HepG2 (cell line): ENCODE measurements around the gene DQX1. TPM values are rescaled to one million over a fixed set of nuclear protein-coding genes. Genes with fewer than 3 reads are reported as not detected.

Experiments used
- CBX2 ChIP-seq, 2 experiments: fragments of 200-600 bp in 1 of 2; sonication (generic); formaldehyde crosslinking in 1 of 2; IDR thresholded peaks; 2 replicates each; pipeline versions ENCODE4 v1.7.0 to v1.8.1; 2018 to 2022; ENCODE audit warnings: low read depth in 2 of 2, low read length in 1 of 2, mild to moderate bottlenecking in 1 of 2, missing genetic modification reagents in 1 of 2
- HMGA1 ChIP-seq: sonication (generic); formaldehyde crosslinking; conservative IDR thresholded peaks from 2 replicates; pipeline ENCODE4 v1.4.0; 2020; ENCODE audit warnings: missing genetic modification reagents
- HNRNPH1 ChIP-seq: fragments of 200-400 bp; formaldehyde crosslinking; optimal IDR thresholded peaks from 2 replicates; pipeline ENCODE3; 2017; ENCODE audit warnings: mild to moderate bottlenecking, low read depth, low read length
- MATR3 ChIP-seq: sonication (generic); formaldehyde crosslinking; IDR thresholded peaks from 2 replicates; pipeline ENCODE4 v1.4.0; 2020; ENCODE audit warnings: missing genetic modification reagents
- PRPF4 ChIP-seq: fragments of 200-400 bp; formaldehyde crosslinking; IDR thresholded peaks from 2 replicates; pipeline ENCODE4 v1.6.1; 2016; ENCODE audit warnings: low read length, low read depth; ENCODE audit not compliant: poor library complexity, severe bottlenecking
- SP140L ChIP-seq: sonication (generic); formaldehyde crosslinking; IDR thresholded peaks from 2 replicates; pipeline ENCODE4 v1.4.0; 2020; ENCODE audit warnings: missing genetic modification reagents, borderline replicate concordance
- ZBTB7B ChIP-seq: sonication (generic); formaldehyde crosslinking; IDR thresholded peaks from 2 replicates; pipeline ENCODE4 v1.4.0; 2020; ENCODE audit warnings: missing genetic modification reagents
- ZFP41 ChIP-seq: sonication (generic); formaldehyde crosslinking; IDR thresholded peaks from 2 replicates; pipeline ENCODE4 v1.4.0; 2020; ENCODE audit warnings: mild to moderate bottlenecking, missing genetic modification reagents, borderline replicate concordance
- ZNF432 ChIP-seq: sonication (generic); formaldehyde crosslinking; IDR thresholded peaks from 2 replicates; pipeline ENCODE4 v1.5.0; 2020; ENCODE audit warnings: missing genetic modification reagents, mild to moderate bottlenecking, borderline replicate concordance
- ZNF556 ChIP-seq: sonication (generic); formaldehyde crosslinking; IDR thresholded peaks from 2 replicates; pipeline ENCODE4 v1.4.0; 2020; ENCODE audit warnings: mild to moderate bottlenecking, missing genetic modification reagents, borderline replicate concordance
- ZNF607 ChIP-seq: sonication (generic); formaldehyde crosslinking; IDR thresholded peaks from 2 replicates; pipeline ENCODE4 v1.5.1; 2020; ENCODE audit warnings: missing genetic modification reagents, mild to moderate bottlenecking, borderline replicate concordance
- ZNF883 ChIP-seq: sonication (generic); formaldehyde crosslinking; IDR thresholded peaks from 2 replicates; pipeline ENCODE4 v1.5.1; 2020; ENCODE audit warnings: mild to moderate bottlenecking, missing genetic modification reagents; ENCODE audit errors: not compliant biosample characterization
- polyA plus RNA-seq, 8 experiments: library from polyadenylated mRNA; depleted of rRNA in 3 of 8; stranded (reverse) in 7 of 8; unstranded in 1 of 8; fragments of >200 nt; fragmentation: Illumina TruSeq in 4 of 8; extraction: Trizol in 4 of 8; gene quantifications; 2 replicates each; pipeline versions ENCODE4 v1.2.1 to v1.2.3, GENCODE V29; 2011 to 2016; ENCODE audit warnings: low read depth in 4 of 8, missing spikeins in 1 of 8, mixed read lengths in 1 of 8; ENCODE audit not compliant: insufficient read depth in 1 of 8
- total RNA-seq, 5 experiments: library from RNA; depleted of rRNA; stranded (reverse); fragments of >200 nt; fragmentation: Illumina TruSeq; extraction: Trizol; gene quantifications; 2 replicates each; pipeline ENCODE4 v1.2.3, GENCODE V29; 2016; ENCODE audit warnings: low read depth in 1 of 5
- TF ChIP-seq, protein P1 (sequence below): sonication (generic); formaldehyde crosslinking; IDR thresholded peaks from 2 replicates; pipeline ENCODE4 v1.8.1; 2023; ENCODE audit warnings: mild to moderate bottlenecking, missing genetic modification reagents
- TF ChIP-seq, protein P2 (sequence below): sonication (generic); formaldehyde crosslinking; conservative IDR thresholded peaks from 2 replicates; pipeline ENCODE4 v1.4.0; 2020; ENCODE audit warnings: missing genetic modification reagents
- TF ChIP-seq, protein P3 (sequence below): sonication (generic); formaldehyde crosslinking; IDR thresholded peaks from 2 replicates; pipeline ENCODE4 v1.4.0; 2020; ENCODE audit warnings: missing genetic modification reagents
- TF ChIP-seq, protein P4 (sequence below): sonication (generic); formaldehyde crosslinking; IDR thresholded peaks from 2 replicates; pipeline ENCODE4 v1.4.0; 2020; ENCODE audit warnings: missing genetic modification reagents, borderline replicate concordance
- TF ChIP-seq, protein P5 (sequence below): sonication (generic); formaldehyde crosslinking; IDR thresholded peaks from 2 replicates; pipeline ENCODE4 v1.4.0; 2020; ENCODE audit warnings: missing genetic modification reagents
- TF ChIP-seq, protein P6 (sequence below): IDR thresholded peaks from 2 replicates; pipeline ENCODE4 v1.6.1; 2016; ENCODE audit warnings: missing compliant biosample characterization, missing genetic modification reagents, borderline replicate concordance

DQX1 gene
- total and polyA plus RNA-seq, 2 of the 13 experiments (the other 11 are each of a cell fraction or from before 2014, with no cell fraction given): 27.6 to 89.8 TPM

DNA sequence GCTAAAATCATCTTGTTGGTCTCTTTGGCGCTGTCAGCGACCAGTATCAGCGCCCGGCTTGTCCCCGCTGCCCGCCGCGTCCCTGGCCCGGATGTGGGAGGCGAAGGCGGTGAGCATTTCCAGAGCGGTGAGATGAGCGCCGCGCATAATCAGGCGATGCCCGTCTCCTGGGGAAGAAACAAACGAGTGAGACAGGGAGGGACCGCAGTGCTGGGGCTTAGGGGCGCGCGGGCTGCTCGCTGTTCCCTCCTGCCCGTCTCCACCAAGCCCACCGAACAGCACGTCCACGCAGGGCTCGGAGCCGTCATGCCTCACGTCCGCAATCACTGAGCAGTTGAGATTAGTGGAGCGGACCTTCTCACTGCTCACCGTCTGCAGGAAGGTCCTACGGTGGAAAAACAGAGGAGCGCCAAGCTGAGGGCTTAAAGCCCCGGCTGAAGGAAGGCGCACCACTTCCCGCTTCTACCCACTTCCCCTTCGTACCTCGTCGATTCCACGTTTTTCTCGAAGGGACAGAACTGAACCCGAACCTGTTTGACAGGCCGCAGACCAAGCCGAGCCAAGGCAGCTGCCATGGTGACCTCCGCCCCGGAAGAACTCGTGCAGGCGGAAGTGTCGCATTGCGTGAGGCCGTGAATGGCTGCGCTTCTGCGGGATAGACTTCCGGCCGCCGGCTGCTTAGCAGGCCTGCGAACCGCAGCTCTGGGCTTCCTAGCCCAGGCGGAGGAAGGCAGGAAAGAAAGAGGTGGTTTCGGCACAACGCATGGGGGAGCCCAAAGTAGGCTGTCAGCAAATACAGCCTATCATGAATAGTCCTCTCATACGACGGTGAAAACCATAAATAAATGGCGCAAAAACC is 53.7 kb downstream of the DQX1 start, which contains the start of gene MRPL53 (continued):
- TF ChIP-seq, protein P1, sequence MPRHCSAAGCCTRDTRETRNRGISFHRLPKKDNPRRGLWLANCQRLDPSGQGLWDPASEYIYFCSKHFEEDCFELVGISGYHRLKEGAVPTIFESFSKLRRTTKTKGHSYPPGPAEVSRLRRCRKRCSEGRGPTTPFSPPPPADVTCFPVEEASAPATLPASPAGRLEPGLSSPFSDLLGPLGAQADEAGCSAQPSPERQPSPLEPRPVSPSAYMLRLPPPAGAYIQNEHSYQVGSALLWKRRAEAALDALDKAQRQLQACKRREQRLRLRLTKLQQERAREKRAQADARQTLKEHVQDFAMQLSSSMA: peak; percentile 98
- TF ChIP-seq PRPF4 (no peak), ZFP41 (CRISPR knock-in tag) (peak; percentile 96; the same call in 1 of the 2 replicates), HNRNPH1 (peak; percentile 39), ZNF556 (CRISPR knock-in tag) (peak; percentile 96), ZNF432 (CRISPR knock-in tag) (no peak), ZNF883 (CRISPR knock-in tag) (peak; percentile 99), SP140L (no peak), MATR3 (no peak), ZNF607 (CRISPR knock-in tag) (peak; percentile 89), ZBTB7B (peak; percentile 75; the same call in 1 of the 2 replicates), CBX2 (IDR thresholded peaks at IDR 0.05; ENCODE audit: low read depth, low read length) (no peak), CBX2 (CRISPR knock-in tag; IDR thresholded peaks at IDR 0.05; ENCODE audit: low read depth) (0 out of 2 replicates have a peak, but pooled peaks have one; percentile 22), HMGA1 (CRISPR knock-in tag) (no peak)
- TF ChIP-seq, protein P2, sequence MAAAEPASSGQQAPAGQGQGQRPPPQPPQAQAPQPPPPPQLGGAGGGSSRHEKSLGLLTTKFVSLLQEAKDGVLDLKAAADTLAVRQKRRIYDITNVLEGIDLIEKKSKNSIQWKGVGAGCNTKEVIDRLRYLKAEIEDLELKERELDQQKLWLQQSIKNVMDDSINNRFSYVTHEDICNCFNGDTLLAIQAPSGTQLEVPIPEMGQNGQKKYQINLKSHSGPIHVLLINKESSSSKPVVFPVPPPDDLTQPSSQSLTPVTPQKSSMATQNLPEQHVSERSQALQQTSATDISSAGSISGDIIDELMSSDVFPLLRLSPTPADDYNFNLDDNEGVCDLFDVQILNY (CRISPR knock-in tag): peak; percentile 73; the same call in 1 of the 2 replicates
- TF ChIP-seq, protein P3, sequence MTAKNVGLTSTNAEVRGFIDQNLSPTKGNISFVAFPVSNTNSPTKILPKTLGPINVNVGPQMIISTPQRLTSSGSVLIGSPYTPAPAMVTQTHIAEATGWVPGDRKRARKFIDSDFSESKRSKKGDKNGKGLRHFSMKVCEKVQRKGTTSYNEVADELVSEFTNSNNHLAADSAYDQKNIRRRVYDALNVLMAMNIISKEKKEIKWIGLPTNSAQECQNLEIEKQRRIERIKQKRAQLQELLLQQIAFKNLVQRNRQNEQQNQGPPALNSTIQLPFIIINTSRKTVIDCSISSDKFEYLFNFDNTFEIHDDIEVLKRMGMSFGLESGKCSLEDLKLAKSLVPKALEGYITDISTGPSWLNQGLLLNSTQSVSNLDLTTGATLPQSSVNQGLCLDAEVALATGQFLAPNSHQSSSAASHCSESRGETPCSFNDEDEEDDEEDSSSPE (CRISPR knock-in tag): no peak; the same call in none of the 2 replicates
- TF ChIP-seq, protein P4, sequence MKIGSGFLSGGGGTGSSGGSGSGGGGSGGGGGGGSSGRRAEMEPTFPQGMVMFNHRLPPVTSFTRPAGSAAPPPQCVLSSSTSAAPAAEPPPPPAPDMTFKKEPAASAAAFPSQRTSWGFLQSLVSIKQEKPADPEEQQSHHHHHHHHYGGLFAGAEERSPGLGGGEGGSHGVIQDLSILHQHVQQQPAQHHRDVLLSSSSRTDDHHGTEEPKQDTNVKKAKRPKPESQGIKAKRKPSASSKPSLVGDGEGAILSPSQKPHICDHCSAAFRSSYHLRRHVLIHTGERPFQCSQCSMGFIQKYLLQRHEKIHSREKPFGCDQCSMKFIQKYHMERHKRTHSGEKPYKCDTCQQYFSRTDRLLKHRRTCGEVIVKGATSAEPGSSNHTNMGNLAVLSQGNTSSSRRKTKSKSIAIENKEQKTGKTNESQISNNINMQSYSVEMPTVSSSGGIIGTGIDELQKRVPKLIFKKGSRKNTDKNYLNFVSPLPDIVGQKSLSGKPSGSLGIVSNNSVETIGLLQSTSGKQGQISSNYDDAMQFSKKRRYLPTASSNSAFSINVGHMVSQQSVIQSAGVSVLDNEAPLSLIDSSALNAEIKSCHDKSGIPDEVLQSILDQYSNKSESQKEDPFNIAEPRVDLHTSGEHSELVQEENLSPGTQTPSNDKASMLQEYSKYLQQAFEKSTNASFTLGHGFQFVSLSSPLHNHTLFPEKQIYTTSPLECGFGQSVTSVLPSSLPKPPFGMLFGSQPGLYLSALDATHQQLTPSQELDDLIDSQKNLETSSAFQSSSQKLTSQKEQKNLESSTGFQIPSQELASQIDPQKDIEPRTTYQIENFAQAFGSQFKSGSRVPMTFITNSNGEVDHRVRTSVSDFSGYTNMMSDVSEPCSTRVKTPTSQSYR: no peak; the same call in 1 of the 2 replicates
- TF ChIP-seq, protein P5, sequence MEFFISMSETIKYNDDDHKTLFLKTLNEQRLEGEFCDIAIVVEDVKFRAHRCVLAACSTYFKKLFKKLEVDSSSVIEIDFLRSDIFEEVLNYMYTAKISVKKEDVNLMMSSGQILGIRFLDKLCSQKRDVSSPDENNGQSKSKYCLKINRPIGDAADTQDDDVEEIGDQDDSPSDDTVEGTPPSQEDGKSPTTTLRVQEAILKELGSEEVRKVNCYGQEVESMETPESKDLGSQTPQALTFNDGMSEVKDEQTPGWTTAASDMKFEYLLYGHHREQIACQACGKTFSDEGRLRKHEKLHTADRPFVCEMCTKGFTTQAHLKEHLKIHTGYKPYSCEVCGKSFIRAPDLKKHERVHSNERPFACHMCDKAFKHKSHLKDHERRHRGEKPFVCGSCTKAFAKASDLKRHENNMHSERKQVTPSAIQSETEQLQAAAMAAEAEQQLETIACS (CRISPR knock-in tag): peak; percentile 40; the same call in 1 of the 2 replicates
- TF ChIP-seq, protein P6, sequence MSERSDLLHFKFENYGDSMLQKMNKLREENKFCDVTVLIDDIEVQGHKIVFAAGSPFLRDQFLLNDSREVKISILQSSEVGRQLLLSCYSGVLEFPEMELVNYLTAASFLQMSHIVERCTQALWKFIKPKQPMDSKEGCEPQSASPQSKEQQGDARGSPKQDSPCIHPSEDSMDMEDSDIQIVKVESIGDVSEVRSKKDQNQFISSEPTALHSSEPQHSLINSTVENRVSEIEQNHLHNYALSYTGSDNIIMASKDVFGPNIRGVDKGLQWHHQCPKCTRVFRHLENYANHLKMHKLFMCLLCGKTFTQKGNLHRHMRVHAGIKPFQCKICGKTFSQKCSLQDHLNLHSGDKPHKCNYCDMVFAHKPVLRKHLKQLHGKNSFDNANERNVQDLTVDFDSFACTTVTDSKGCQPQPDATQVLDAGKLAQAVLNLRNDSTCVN (CRISPR knock-in tag): no peak; the same call in 1 of the 2 replicates
